Mammary epithelial cell (primary cell): Measurements from ENCODE around the gene TARDBP.

ENCODE experiments used
- CTCF ChIP-seq, 2 donors: IDR thresholded peaks in 1 of 2; conservative IDR thresholded peaks in 1 of 2; 2 replicates each; pipeline ENCODE4 v1.5.1; 2011 to 2012; ENCODE audit warnings: inconsistent platforms in 2 of 2, low read length in 2 of 2, mild to moderate bottlenecking in 2 of 2, control low read depth in 1 of 2, low read depth in 1 of 2; ENCODE audit not compliant: insufficient read depth in 1 of 2; ENCODE audit errors: extremely low read depth in 1 of 2
- EZH2 ChIP-seq: IDR thresholded peaks from 2 replicates; pipeline ENCODE4 v1.6.1; 2012; ENCODE audit warnings: low read length, inconsistent platforms, borderline replicate concordance

GRCh38 chr1:11051781-11052511, 39.5 kb downstream of the TARDBP start:
- TF ChIP-seq CTCF (conservative IDR thresholded peaks at IDR 0.05 in 1 of 2, IDR thresholded peaks at IDR 0.05 in 1 of 2; ENCODE audit: extremely low read depth in 1 of 2, insufficient read depth in 1 of 2, low read depth in 1 of 2, low read length in 2 of 2) (no peak), EZH2 (no peak)
